Activated naive CD8-positive, alpha-beta T cell treated with anti-CD3 and anti-CD28 coated beads, Interleukin-2, amount 10 ng/mL, durations not matched to agents 7 days and 5 days (primary cell): ENCODE measurements around the gene PSMD1. TPM values are rescaled to one million over a fixed set of nuclear protein-coding genes. Genes with fewer than 3 reads are reported as not detected.

Experiments
- ATAC-seq: fragments of 150-1000 bp; cut with Tn5 transposase; one replicate; pipeline ENCODE4 v1.10.0; 2021; ENCODE audit warnings: low read depth, moderate library complexity
- POLR2A ChIA-PET: fragments of 350-600 bp; sonication (Branson Sonifier 250); formaldehyde crosslinking; loops from one replicate; lab custom pipeline; 2021; ENCODE audit warnings: antibody characterized with exemption; lab: Charles Lee
- DNase-seq: peaks from one replicate; pipeline ENCODE4 v3.0.0; 2021
- H3K27ac Mint-ChIP-seq: one replicate; pipeline ENCODE4 v1.8.0; 2022; ENCODE audit warnings: mild to moderate bottlenecking, mixed read lengths
- H3K27me3 Mint-ChIP-seq: one replicate; pipeline ENCODE4 v1.8.0; 2022; ENCODE audit warnings: mild to moderate bottlenecking, moderate library complexity, mixed read lengths
- H3K36me3 Mint-ChIP-seq: one replicate; pipeline ENCODE4 v1.8.0; 2021; ENCODE audit warnings: mild to moderate bottlenecking, mixed read lengths
- H3K4me1 Mint-ChIP-seq: one replicate; pipeline ENCODE4 v1.8.0; 2021; ENCODE audit warnings: mixed read lengths
- H3K4me3 Mint-ChIP-seq: one replicate; pipeline ENCODE4 v1.8.0; 2022; ENCODE audit warnings: mild to moderate bottlenecking, moderate library complexity, mixed read lengths
- H3K9me3 Mint-ChIP-seq: one replicate; pipeline ENCODE4 v1.8.0; 2021; ENCODE audit warnings: mixed read lengths
- total RNA-seq, 2 experiments: library from RNA; stranded (reverse); gene quantifications; one replicate each; pipeline ENCODE4 v1.2.3, GENCODE V29; 2021

The PSMD1 gene
- total RNA-seq, 2 experiments from 2014 or later, result 64.0 to 65.4 TPM

GRCh38 chr2:231038483-231039293, 18.0 kb upstream of the PSMD1 start:
- peaks cover 68% of the 10 kb centered on the region for H3K27me3 Mint-ChIP-seq
- DNase-seq (no peak), ATAC-seq (no peak)
- peak overlapping the region; percentile 66 for H3K4me3 Mint-ChIP-seq
- H3K4me1 Mint-ChIP-seq, result no peaks in the 10 kb centered on the region
- H3K36me3 Mint-ChIP-seq, result no peaks in the 10 kb centered on the region
- POLR2A ChIA-PET, result no interaction called here
- H3K27ac Mint-ChIP-seq, result no peak overlapping the region
- H3K9me3 Mint-ChIP-seq, result no peaks in the 10 kb centered on the region

- DNase-seq (no peak), ATAC-seq (no peak)
- POLR2A ChIA-PET, result no interaction called here
- no peak overlapping the region for H3K4me3 Mint-ChIP-seq
- H3K36me3 Mint-ChIP-seq, result no peaks in the 10 kb centered on the region
- H3K27ac Mint-ChIP-seq, result no peak overlapping the region
- H3K9me3 Mint-ChIP-seq, result no peaks in the 10 kb centered on the region
- H3K27me3 Mint-ChIP-seq, result peaks cover 62% of the 10 kb centered on the region
- H3K4me1 Mint-ChIP-seq, result no peaks in the 10 kb centered on the region
These were observed 17.4 kb upstream of the PSMD1 start for GRCh38 chr2:231039294-231039664.

GRCh38 chr2:231039821-231040364, 16.8 kb upstream of the PSMD1 start:
- no peak overlapping the region for H3K27ac Mint-ChIP-seq
- POLR2A ChIA-PET, result no interaction called here
- H3K9me3 Mint-ChIP-seq, result no peaks in the 10 kb centered on the region
- peaks cover 56% of the 10 kb centered on the region for H3K27me3 Mint-ChIP-seq
- no peak for DNase-seq
- H3K36me3 Mint-ChIP-seq, result no peaks in the 10 kb centered on the region
- no peaks in the 10 kb centered on the region for H3K4me1 Mint-ChIP-seq
- ATAC-seq, result no peak
- no peak overlapping the region for H3K4me3 Mint-ChIP-seq

- H3K9me3 Mint-ChIP-seq, result no peaks in the 10 kb centered on the region
- H3K4me3 Mint-ChIP-seq, result no peak overlapping the region
- POLR2A ChIA-PET, result no interaction called here
- peaks cover 46% of the 10 kb centered on the region for H3K27me3 Mint-ChIP-seq
- DNase-seq, result no peak
- H3K27ac Mint-ChIP-seq, result no peak overlapping the region
- no peaks in the 10 kb centered on the region for H3K4me1 Mint-ChIP-seq
- no peaks in the 10 kb centered on the region for H3K36me3 Mint-ChIP-seq
- no peak for ATAC-seq
These were observed 15.5 kb upstream of the PSMD1 start for GRCh38 chr2:231041061-231041689.

GRCh38 chr2:231043796-231044195, 12.9 kb upstream of the PSMD1 start:
- DNase-seq (no peak), ATAC-seq (no peak)
- POLR2A ChIA-PET, result interaction anchor here (0.5 kb wide), 1 partner anchor 11 kb away, joined by 3 read pairs; no protein-coding TSS in a partner anchor
- no peak overlapping the region for H3K27ac Mint-ChIP-seq
- H3K4me1 Mint-ChIP-seq, result no peaks in the 10 kb centered on the region
- no peaks in the 10 kb centered on the region for H3K36me3 Mint-ChIP-seq
- no peak overlapping the region for H3K4me3 Mint-ChIP-seq
- H3K9me3 Mint-ChIP-seq, result no peaks in the 10 kb centered on the region
- H3K27me3 Mint-ChIP-seq, result peaks cover 29% of the 10 kb centered on the region

GRCh38 chr2:231046916-231047273, 9.8 kb upstream of the PSMD1 start:
- Mint-ChIP-seq H3K36me3 (no peaks in the 10 kb centered on the region), H3K4me1 (peaks cover 3% of the 10 kb centered on the region), H3K27me3 (peaks cover 19% of the 10 kb centered on the region), H3K27ac (no peak overlapping the region), H3K4me3 (no peak overlapping the region), H3K9me3 (no peaks in the 10 kb centered on the region)
- ATAC-seq (no peak), DNase-seq (no peak)
- POLR2A ChIA-PET, result no interaction called here

GRCh38 chr2:231047274-231047922, 9.3 kb upstream of the PSMD1 start:
- Mint-ChIP-seq H3K9me3 (no peaks in the 10 kb centered on the region), H3K4me1 (peaks cover 5% of the 10 kb centered on the region), H3K27ac (no peak overlapping the region), H3K36me3 (no peaks in the 10 kb centered on the region), H3K27me3 (peaks cover 17% of the 10 kb centered on the region), H3K4me3 (no peak overlapping the region)
- DNase-seq, result no peak
- POLR2A ChIA-PET, result no interaction called here
- ATAC-seq, result no peak

- H3K27ac Mint-ChIP-seq, result no peak overlapping the region
- no peak overlapping the region for H3K4me3 Mint-ChIP-seq
- POLR2A ChIA-PET, result no interaction called here
- peaks cover 14% of the 10 kb centered on the region for H3K4me1 Mint-ChIP-seq
- no peaks in the 10 kb centered on the region for H3K9me3 Mint-ChIP-seq
- H3K36me3 Mint-ChIP-seq, result no peaks in the 10 kb centered on the region
- DNase-seq, result no peak
- no peak for ATAC-seq
- H3K27me3 Mint-ChIP-seq, result peaks cover 17% of the 10 kb centered on the region
These were observed 8.4 kb upstream of the PSMD1 start for GRCh38 chr2:231047923-231048915.

- H3K4me3 Mint-ChIP-seq, result no peak overlapping the region
- POLR2A ChIA-PET, result no interaction called here
- H3K27me3 Mint-ChIP-seq, result peaks cover 21% of the 10 kb centered on the region
- H3K4me1 Mint-ChIP-seq, result peaks cover 25% of the 10 kb centered on the region
- DNase-seq (no peak), ATAC-seq (no peak)
- no peaks in the 10 kb centered on the region for H3K36me3 Mint-ChIP-seq
- no peaks in the 10 kb centered on the region for H3K9me3 Mint-ChIP-seq
- no peak overlapping the region for H3K27ac Mint-ChIP-seq
These were observed 7.2 kb upstream of the PSMD1 start for GRCh38 chr2:231049286-231050017.

- H3K36me3 Mint-ChIP-seq, result no peaks in the 10 kb centered on the region
- peaks cover 21% of the 10 kb centered on the region for H3K27me3 Mint-ChIP-seq
- H3K4me1 Mint-ChIP-seq, result peaks cover 25% of the 10 kb centered on the region
- ATAC-seq (no peak), DNase-seq (no peak)
- POLR2A ChIA-PET, result no interaction called here
- no peaks in the 10 kb centered on the region for H3K9me3 Mint-ChIP-seq
- no peak overlapping the region for H3K4me3 Mint-ChIP-seq
- H3K27ac Mint-ChIP-seq, result no peak overlapping the region
These were observed 6.4 kb upstream of the PSMD1 start for GRCh38 chr2:231050018-231050901.

- peaks cover 27% of the 10 kb centered on the region for H3K4me1 Mint-ChIP-seq
- no peaks in the 10 kb centered on the region for H3K36me3 Mint-ChIP-seq
- ATAC-seq (no peak), DNase-seq (no peak)
- H3K9me3 Mint-ChIP-seq, result no peaks in the 10 kb centered on the region
- POLR2A ChIA-PET, result no interaction called here
- no peak overlapping the region for H3K27ac Mint-ChIP-seq
- peaks cover 21% of the 10 kb centered on the region for H3K27me3 Mint-ChIP-seq
- no peak overlapping the region for H3K4me3 Mint-ChIP-seq
These were observed 5.6 kb upstream of the PSMD1 start for GRCh38 chr2:231051116-231051515.
